HCT116 (cell line): ENCODE data around the gene CAMSAP3. TPM values are rescaled to one million over a fixed set of nuclear protein-coding genes. Genes with fewer than 3 reads are reported as not detected.

Source experiments
- ATAC-seq: fragments of 200-7000 bp; cut with Tn5 transposase; 2 replicates; pipeline ENCODE4 v1.9.1; 2020; ENCODE audit warnings: mild to moderate bottlenecking, moderate library complexity
- BruUV-seq: library from RNA; stranded (reverse); fragments of 400-500 nt; replicated peaks from 2 replicates; lab custom pipeline; 2021; lab: Mats Ljungman, UMichigan
- CTCF ChIA-PET: fragments of 300-600 bp; sonication (Branson Sonifier 250); formaldehyde crosslinking; loops from one replicate; lab custom pipeline; 2021; ENCODE audit warnings: antibody characterized with exemption; lab: Charles Lee
- POLR2A ChIA-PET: fragments of 300-600, 350-600 bp; sonication (Branson Sonifier 250); formaldehyde crosslinking; loops from one replicate; lab custom pipeline; 2021; ENCODE audit warnings: antibody characterized with exemption; lab: Charles Lee
- RAD21 ChIA-PET, 2 experiments: fragments of 300-600 bp; sonication (Branson Sonifier 250); formaldehyde crosslinking; loops; one replicate each; lab custom pipeline; 2023; ENCODE audit warnings: low total read pairs in 2 of 2; ENCODE audit not compliant: uncharacterized antibody in 2 of 2, unreplicated experiment in 2 of 2, low non-redundant PET in 1 of 2; lab: Charles Lee
- DNase-seq: peaks from one replicate; pipeline ENCODE4 v3.0.0-alpha.2; 2010; ENCODE audit warnings: low read depth, low spot score
- H2AFZ ChIP-seq: fragments of 200-600 bp; shearing (Covaris generic), sonication (generic); 2 replicates; pipeline ENCODE4 v1.6.1; 2017; ENCODE audit warnings: low read depth, mixed run types, mixed read lengths, antibody characterized with exemption, low read length; ENCODE audit not compliant: poor library complexity, severe bottlenecking
- H3K27ac ChIP-seq: 2 replicates; pipeline ENCODE4 v1.5.1; 2012; ENCODE audit warnings: low read depth, low read length
- H3K27me3 ChIP-seq: fragments of 200-600 bp; sonication (generic); 2 replicates; pipeline ENCODE4 v1.6.1; 2016; ENCODE audit warnings: mixed run types, low read length, mixed read lengths; ENCODE audit not compliant: insufficient read depth
- H3K36me3 ChIP-seq, 2 experiments: fragments of 200-500 bp in 1 of 2; fragments of 200-600 bp in 1 of 2; sonication (Bioruptor generic) in 1 of 2; sonication (generic) in 1 of 2; 2 replicates each; pipeline versions ENCODE4 v1.5.1 to v1.6.1; 2014 to 2016; ENCODE audit warnings: low read length in 2 of 2, inconsistent platforms in 1 of 2, mixed read lengths in 1 of 2, mixed run types in 1 of 2; ENCODE audit not compliant: insufficient read depth in 2 of 2, control insufficient read depth in 1 of 2
- H3K4me1 ChIP-seq, 2 experiments: fragments of 200-600 bp in 1 of 2; sonication (generic) in 1 of 2; 2 replicates each; pipeline versions ENCODE4 v1.5.1 to v1.6.1; 2012 to 2017; ENCODE audit warnings: low read length in 2 of 2, inconsistent platforms in 1 of 2, mild to moderate bottlenecking in 1 of 2, mixed read lengths in 1 of 2, mixed run types in 1 of 2, moderate library complexity in 1 of 2; ENCODE audit not compliant: insufficient read depth in 2 of 2, control insufficient read depth in 1 of 2
- H3K4me2 ChIP-seq: fragments of 200-600 bp; sonication (generic); 2 replicates; pipeline ENCODE4 v1.6.1; 2017; ENCODE audit warnings: mixed run types, low read length, mixed read lengths
- H3K4me3 ChIP-seq, 2 experiments: fragments of 200-600 bp in 1 of 2; sonication (generic) in 1 of 2; replicated peaks in 1 of 2; 2 replicates each; pipeline ENCODE4 v1.5.1; 2011 to 2016; ENCODE audit warnings: low read length in 2 of 2, control low read depth in 1 of 2, low read depth in 1 of 2, mild to moderate bottlenecking in 1 of 2, mixed read lengths in 1 of 2, mixed run types in 1 of 2
- H3K79me2 ChIP-seq: fragments of 200-600 bp; sonication (generic); 2 replicates; pipeline ENCODE4 v1.6.1; 2017; ENCODE audit warnings: mild to moderate bottlenecking, mixed run types, low read length, moderate library complexity, mixed read lengths; ENCODE audit not compliant: insufficient read depth
- H3K9ac ChIP-seq: fragments of 200-600 bp; sonication (generic); 2 replicates; pipeline ENCODE4 v1.6.1; 2016; ENCODE audit warnings: low read length, mixed read lengths
- H3K9me2 ChIP-seq: fragments of 200-600 bp; sonication (generic), shearing (Covaris generic); 2 replicates; pipeline ENCODE4 v1.6.1; 2017; ENCODE audit warnings: mixed run types, mild to moderate bottlenecking, moderate library complexity; ENCODE audit not compliant: insufficient read depth
- H3K9me3 ChIP-seq, 2 experiments: fragments of 200-500 bp in 1 of 2; fragments of 200-600 bp in 1 of 2; sonication (Bioruptor generic) in 1 of 2; sonication (generic) in 1 of 2; 2 replicates each; pipeline ENCODE4 v1.6.1; 2014 to 2017; ENCODE audit warnings: low read length in 2 of 2, mixed read lengths in 2 of 2, inconsistent platforms in 1 of 2, low read depth in 1 of 2, mild to moderate bottlenecking in 1 of 2, mixed run types in 1 of 2, moderate library complexity in 1 of 2; ENCODE audit not compliant: control insufficient read depth in 1 of 2, insufficient read depth in 1 of 2
- H4K20me1 ChIP-seq: fragments of 200-600 bp; sonication (generic), shearing (Covaris generic); 2 replicates; pipeline ENCODE4 v1.6.1; 2017; ENCODE audit warnings: mixed run types, mild to moderate bottlenecking, moderate library complexity; ENCODE audit not compliant: insufficient read depth
- ATF3 ChIP-seq: IDR thresholded peaks from 2 replicates; pipeline ENCODE4 v1.6.1; 2012
- CEBPB ChIP-seq: IDR thresholded peaks from 2 replicates; pipeline ENCODE4 v1.6.1; 2012; ENCODE audit warnings: low read depth
- ELF1 ChIP-seq: IDR thresholded peaks from 2 replicates; pipeline ENCODE4 v1.6.1; 2012; ENCODE audit warnings: low read depth, borderline replicate concordance
- EZH2 ChIP-seq: fragments of 200-600 bp; sonication (generic); IDR thresholded peaks from 2 replicates; pipeline ENCODE4 v1.6.1; 2017; ENCODE audit warnings: antibody characterized with exemption, mixed run types
- RAD21 ChIP-seq: IDR thresholded peaks from 2 replicates; pipeline ENCODE4 v1.6.1; 2012; ENCODE audit warnings: low read depth, mild to moderate bottlenecking
- SIN3A ChIP-seq: IDR thresholded peaks from 2 replicates; pipeline ENCODE4 v1.6.1; 2012; ENCODE audit warnings: low read depth
- SP1 ChIP-seq: IDR thresholded peaks from 2 replicates; pipeline ENCODE4 v1.6.1; 2012; ENCODE audit warnings: low read depth
- ZFX ChIP-seq: fragments of 450-650 bp; IDR thresholded peaks from 2 replicates; pipeline ENCODE4 v1.6.1; 2017
- ZNF274 ChIP-seq: fragments of 200-500 bp; sonication (Bioruptor generic); IDR thresholded peaks from 2 replicates; pipeline ENCODE4 v1.6.1; 2014; ENCODE audit warnings: mild to moderate bottlenecking, low read depth, low read length, inconsistent platforms
- intact Hi-C: fragments of 100-400 bp; cut with micrococcal nuclease; formaldehyde crosslinking; loops from 2 replicates; pipeline ENCODE4 v1.10.0; 2022
- total RNA-seq: library from RNA; stranded (reverse); gene quantifications from one replicate; pipeline ENCODE4 v1.2.1, GENCODE V29; 2021; ENCODE audit not compliant: unreplicated experiment
- TF ChIP-seq, protein P1 (sequence below): IDR thresholded peaks from 2 replicates; pipeline ENCODE4 v1.6.1; 2012; ENCODE audit warnings: low read depth
- TF ChIP-seq, protein P2 (sequence below), 3 experiments: fragments of 200-600 bp in 1 of 3; sonication (generic) in 1 of 3; IDR thresholded peaks in 2 of 3; conservative IDR thresholded peaks in 1 of 3; 2 replicates each; pipeline ENCODE4 v1.5.1; 2012 to 2017; ENCODE audit warnings: low read depth in 2 of 3, low read length in 2 of 3, antibody characterized with exemption in 1 of 3, borderline replicate concordance in 1 of 3, control low read depth in 1 of 3, mild to moderate bottlenecking in 1 of 3, mixed read lengths in 1 of 3, mixed run types in 1 of 3, moderate library complexity in 1 of 3; ENCODE audit not compliant: insufficient read depth in 1 of 3

CAMSAP3 gene
- total RNA-seq, 1 experiment from 2014 or later = 24.0 TPM

- H4K20me1 ChIP-seq = no peaks in the 10 kb centered on the region
- ATAC-seq (no peak), DNase-seq (no peak)
- H3K27me3 ChIP-seq = no peaks in the 10 kb centered on the region
- TF ChIP-seq, protein P1, sequence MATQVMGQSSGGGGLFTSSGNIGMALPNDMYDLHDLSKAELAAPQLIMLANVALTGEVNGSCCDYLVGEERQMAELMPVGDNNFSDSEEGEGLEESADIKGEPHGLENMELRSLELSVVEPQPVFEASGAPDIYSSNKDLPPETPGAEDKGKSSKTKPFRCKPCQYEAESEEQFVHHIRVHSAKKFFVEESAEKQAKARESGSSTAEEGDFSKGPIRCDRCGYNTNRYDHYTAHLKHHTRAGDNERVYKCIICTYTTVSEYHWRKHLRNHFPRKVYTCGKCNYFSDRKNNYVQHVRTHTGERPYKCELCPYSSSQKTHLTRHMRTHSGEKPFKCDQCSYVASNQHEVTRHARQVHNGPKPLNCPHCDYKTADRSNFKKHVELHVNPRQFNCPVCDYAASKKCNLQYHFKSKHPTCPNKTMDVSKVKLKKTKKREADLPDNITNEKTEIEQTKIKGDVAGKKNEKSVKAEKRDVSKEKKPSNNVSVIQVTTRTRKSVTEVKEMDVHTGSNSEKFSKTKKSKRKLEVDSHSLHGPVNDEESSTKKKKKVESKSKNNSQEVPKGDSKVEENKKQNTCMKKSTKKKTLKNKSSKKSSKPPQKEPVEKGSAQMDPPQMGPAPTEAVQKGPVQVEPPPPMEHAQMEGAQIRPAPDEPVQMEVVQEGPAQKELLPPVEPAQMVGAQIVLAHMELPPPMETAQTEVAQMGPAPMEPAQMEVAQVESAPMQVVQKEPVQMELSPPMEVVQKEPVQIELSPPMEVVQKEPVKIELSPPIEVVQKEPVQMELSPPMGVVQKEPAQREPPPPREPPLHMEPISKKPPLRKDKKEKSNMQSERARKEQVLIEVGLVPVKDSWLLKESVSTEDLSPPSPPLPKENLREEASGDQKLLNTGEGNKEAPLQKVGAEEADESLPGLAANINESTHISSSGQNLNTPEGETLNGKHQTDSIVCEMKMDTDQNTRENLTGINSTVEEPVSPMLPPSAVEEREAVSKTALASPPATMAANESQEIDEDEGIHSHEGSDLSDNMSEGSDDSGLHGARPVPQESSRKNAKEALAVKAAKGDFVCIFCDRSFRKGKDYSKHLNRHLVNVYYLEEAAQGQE = no peak
- TF ChIP-seq, protein P2, sequence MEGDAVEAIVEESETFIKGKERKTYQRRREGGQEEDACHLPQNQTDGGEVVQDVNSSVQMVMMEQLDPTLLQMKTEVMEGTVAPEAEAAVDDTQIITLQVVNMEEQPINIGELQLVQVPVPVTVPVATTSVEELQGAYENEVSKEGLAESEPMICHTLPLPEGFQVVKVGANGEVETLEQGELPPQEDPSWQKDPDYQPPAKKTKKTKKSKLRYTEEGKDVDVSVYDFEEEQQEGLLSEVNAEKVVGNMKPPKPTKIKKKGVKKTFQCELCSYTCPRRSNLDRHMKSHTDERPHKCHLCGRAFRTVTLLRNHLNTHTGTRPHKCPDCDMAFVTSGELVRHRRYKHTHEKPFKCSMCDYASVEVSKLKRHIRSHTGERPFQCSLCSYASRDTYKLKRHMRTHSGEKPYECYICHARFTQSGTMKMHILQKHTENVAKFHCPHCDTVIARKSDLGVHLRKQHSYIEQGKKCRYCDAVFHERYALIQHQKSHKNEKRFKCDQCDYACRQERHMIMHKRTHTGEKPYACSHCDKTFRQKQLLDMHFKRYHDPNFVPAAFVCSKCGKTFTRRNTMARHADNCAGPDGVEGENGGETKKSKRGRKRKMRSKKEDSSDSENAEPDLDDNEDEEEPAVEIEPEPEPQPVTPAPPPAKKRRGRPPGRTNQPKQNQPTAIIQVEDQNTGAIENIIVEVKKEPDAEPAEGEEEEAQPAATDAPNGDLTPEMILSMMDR (IDR thresholded peaks at IDR 0.05 in 2 of 3, conservative IDR thresholded peaks at IDR 0.05 in 1 of 3; ENCODE audit: borderline replicate concordance in 1 of 3, insufficient read depth in 1 of 3, low read depth in 2 of 3, low read length in 2 of 3) = no peak
- TF ChIP-seq EZH2 = no peak
- TF ChIP-seq RAD21 = no peak
- no peak for TF ChIP-seq ATF3
- TF ChIP-seq ZFX = no peak
- TF ChIP-seq SP1 = no peak
- no peak for TF ChIP-seq ELF1
- TF ChIP-seq SIN3A = no peak
- TF ChIP-seq CEBPB = no peak
- TF ChIP-seq ZNF274 = no peak
- no peak overlapping the region for H2AFZ ChIP-seq
- no peak overlapping the region for H3K4me3 ChIP-seq
- ChIA-PET CTCF (no interaction called here), RAD21 (no interaction called here), POLR2A (no interaction called here)
- intact Hi-C loops = no loop called here
- no TSS peak for BruUV-seq
- peaks cover 3 to 12% of the 10 kb centered on the region in 2 experiments for H3K4me1 ChIP-seq
- H3K36me3 ChIP-seq = 0 out of 4 replicates have a peak, but pooled peaks cover 0 to 11% of the 10 kb centered on the region in 2 experiments
- no peak overlapping the region for H3K27ac ChIP-seq
- no peaks in the 10 kb centered on the region for H3K9me3 ChIP-seq
- no peak overlapping the region for H3K4me2 ChIP-seq
- H3K9me2 ChIP-seq = no peaks in the 10 kb centered on the region
- no peaks in the 10 kb centered on the region for H3K79me2 ChIP-seq
- no peak overlapping the region for H3K9ac ChIP-seq
Measured at GRCh38 chr19:7650148-7650547, 54.5 kb downstream of the CAMSAP3 start.
